Smooth muscle cell (in vitro differentiated cells): Measurements from ENCODE around the gene MAP3K12. TPM values are rescaled to one million over a fixed set of nuclear protein-coding genes. Genes with fewer than 3 reads are reported as not detected.

ENCODE experiments used
- DNase-seq: peaks from one replicate; lab custom pipeline; 2025; ENCODE audit not compliant: unreplicated experiment; lab: John Stamatoyannopoulos, UW
- H2AFZ ChIP-seq: fragments of 200-600 bp; sonication (generic); 2 replicates; pipeline ENCODE4 v1.6.0; 2016; ENCODE audit warnings: antibody characterized with exemption, low read depth, mild to moderate bottlenecking
- H3F3A ChIP-seq: fragments of 200-600 bp; sonication (generic); 2 replicates; pipeline ENCODE4 v1.6.0; 2017; ENCODE audit warnings: antibody characterized with exemption, low read depth
- H3K27ac ChIP-seq: fragments of 200-600 bp; sonication (generic); 2 replicates; pipeline ENCODE4 v1.5.1; 2016; ENCODE audit warnings: low read depth, mild to moderate bottlenecking
- H3K27me3 ChIP-seq: fragments of 200-600 bp; sonication (generic); 2 replicates; pipeline ENCODE4 v1.6.1; 2016; ENCODE audit warnings: low read depth, mild to moderate bottlenecking
- H3K36me3 ChIP-seq: fragments of 200-600 bp; sonication (generic); 2 replicates; pipeline ENCODE4 v1.5.1; 2016; ENCODE audit warnings: low read depth
- H3K4me1 ChIP-seq: fragments of 200-600 bp; sonication (generic); 2 replicates; pipeline ENCODE4 v1.5.1; 2016; ENCODE audit warnings: low read depth
- H3K4me2 ChIP-seq: fragments of 200-600 bp; sonication (generic); 2 replicates; pipeline ENCODE4 v1.6.0; 2016; ENCODE audit warnings: mild to moderate bottlenecking
- H3K4me3 ChIP-seq: fragments of 200-600 bp; sonication (generic); 2 replicates; pipeline ENCODE4 v1.5.1; 2016; ENCODE audit warnings: mild to moderate bottlenecking
- H3K79me2 ChIP-seq: fragments of 200-600 bp; sonication (generic); 2 replicates; pipeline ENCODE4 v1.6.0; 2016; ENCODE audit warnings: low read depth, mild to moderate bottlenecking
- H3K9ac ChIP-seq: fragments of 200-600 bp; sonication (generic); 2 replicates; pipeline ENCODE4 v1.6.0; 2016; ENCODE audit warnings: low read depth
- H3K9me3 ChIP-seq: fragments of 200-600 bp; sonication (generic); replicated peaks from 2 replicates; pipeline ENCODE4 v1.5.1; 2016; ENCODE audit warnings: low read depth
- H4K20me1 ChIP-seq: fragments of 200-600 bp; sonication (generic); 2 replicates; pipeline ENCODE4 v1.6.0; 2016; ENCODE audit warnings: low read depth
- WGBS: methylation state at CpG from one replicate; pipeline ENCODE4 v1.1.7; 2016; ENCODE audit warnings: low lambda C conversion rate; 5-methylcytosine and 5-hydroxymethylcytosine counted together
- polyA plus RNA-seq: library from polyadenylated mRNA; unstranded; fragments of >200 nt; fragmentation: Nextera tagmentation; extraction: Ambion mirVana; gene quantifications from 2 replicates; pipeline ENCODE4 v1.2.1, GENCODE V29; 2016
- total RNA-seq: library from RNA; depleted of rRNA; stranded (reverse); fragments of >200 nt; gene quantifications from 2 replicates; pipeline ENCODE4 v1.2.3, GENCODE V29; 2014
- TF ChIP-seq, protein P1 (sequence below): fragments of 200-600 bp; sonication (generic); IDR thresholded peaks from 2 replicates; pipeline ENCODE4 v1.5.1; 2017; ENCODE audit warnings: borderline replicate concordance, mild to moderate bottlenecking, antibody characterized with exemption; ENCODE audit not compliant: insufficient read depth, poor library complexity, severe bottlenecking

The MAP3K12 gene
- total and polyA plus RNA-seq, 2 experiments from 2014 or later: 15.1 to 34.6 TPM

DNA sequence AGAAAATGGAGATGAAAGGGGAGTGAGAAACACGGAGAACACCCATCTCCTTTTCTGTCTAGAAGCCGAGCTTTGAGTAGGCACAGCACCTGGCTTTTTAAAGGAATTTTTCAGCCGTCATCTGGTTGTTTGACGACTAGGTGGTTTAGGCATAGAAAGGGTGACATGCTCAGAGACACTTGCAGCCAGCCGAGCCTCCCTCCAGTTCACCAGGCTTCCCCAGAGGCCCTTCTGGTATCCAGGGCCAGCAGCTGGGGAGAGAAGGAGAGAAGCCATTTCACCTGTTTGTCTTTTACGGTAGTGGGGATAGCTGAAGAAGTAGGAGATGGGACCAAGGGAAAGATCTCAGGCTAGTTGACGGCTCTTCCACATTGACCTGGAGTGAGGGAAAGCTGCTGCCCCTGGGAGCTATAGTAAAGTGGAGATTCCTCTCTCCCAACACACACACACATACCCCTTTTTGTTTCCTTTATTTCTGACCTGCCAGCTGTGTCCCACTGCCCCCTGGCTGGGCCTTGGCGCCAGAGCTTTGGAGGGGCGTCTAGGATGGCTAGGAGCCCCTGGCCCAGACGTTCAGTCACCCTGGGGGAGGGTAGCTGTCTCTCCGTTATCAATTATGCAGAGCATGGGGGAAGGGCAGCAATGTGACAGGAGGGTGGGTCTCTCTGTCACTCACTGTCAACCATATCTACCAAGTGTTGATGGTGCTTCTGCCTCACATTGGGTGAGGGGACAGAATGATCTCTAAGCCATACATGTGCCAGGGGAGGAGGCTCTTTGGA is 5.5 kb downstream of the MAP3K12 start:
- Histone ChIP-seq H3K9me3 (no peaks in the 10 kb centered on the region), H3K4me2 (peak overlapping the region; percentile 91), H3K79me2 (peaks cover 26% of the 10 kb centered on the region), H3K27me3 (no peaks in the 10 kb centered on the region), H3K4me1 (peaks cover 33% of the 10 kb centered on the region), H2AFZ (no peak overlapping the region), H3K27ac (peak overlapping the region; percentile 87), H3K36me3 (no peaks in the 10 kb centered on the region), H3K4me3 (peak overlapping the region; percentile 53), H4K20me1 (peaks cover 9% of the 10 kb centered on the region), H3K9ac (peak overlapping the region; percentile 63), H3F3A (peaks cover 12% of the 10 kb centered on the region)
- TF ChIP-seq, protein P1, sequence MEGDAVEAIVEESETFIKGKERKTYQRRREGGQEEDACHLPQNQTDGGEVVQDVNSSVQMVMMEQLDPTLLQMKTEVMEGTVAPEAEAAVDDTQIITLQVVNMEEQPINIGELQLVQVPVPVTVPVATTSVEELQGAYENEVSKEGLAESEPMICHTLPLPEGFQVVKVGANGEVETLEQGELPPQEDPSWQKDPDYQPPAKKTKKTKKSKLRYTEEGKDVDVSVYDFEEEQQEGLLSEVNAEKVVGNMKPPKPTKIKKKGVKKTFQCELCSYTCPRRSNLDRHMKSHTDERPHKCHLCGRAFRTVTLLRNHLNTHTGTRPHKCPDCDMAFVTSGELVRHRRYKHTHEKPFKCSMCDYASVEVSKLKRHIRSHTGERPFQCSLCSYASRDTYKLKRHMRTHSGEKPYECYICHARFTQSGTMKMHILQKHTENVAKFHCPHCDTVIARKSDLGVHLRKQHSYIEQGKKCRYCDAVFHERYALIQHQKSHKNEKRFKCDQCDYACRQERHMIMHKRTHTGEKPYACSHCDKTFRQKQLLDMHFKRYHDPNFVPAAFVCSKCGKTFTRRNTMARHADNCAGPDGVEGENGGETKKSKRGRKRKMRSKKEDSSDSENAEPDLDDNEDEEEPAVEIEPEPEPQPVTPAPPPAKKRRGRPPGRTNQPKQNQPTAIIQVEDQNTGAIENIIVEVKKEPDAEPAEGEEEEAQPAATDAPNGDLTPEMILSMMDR: no peak
- DNase-seq: no peak
- 20% methylated on average over 11 of the region's 11 CpGs for WGBS

DNA sequence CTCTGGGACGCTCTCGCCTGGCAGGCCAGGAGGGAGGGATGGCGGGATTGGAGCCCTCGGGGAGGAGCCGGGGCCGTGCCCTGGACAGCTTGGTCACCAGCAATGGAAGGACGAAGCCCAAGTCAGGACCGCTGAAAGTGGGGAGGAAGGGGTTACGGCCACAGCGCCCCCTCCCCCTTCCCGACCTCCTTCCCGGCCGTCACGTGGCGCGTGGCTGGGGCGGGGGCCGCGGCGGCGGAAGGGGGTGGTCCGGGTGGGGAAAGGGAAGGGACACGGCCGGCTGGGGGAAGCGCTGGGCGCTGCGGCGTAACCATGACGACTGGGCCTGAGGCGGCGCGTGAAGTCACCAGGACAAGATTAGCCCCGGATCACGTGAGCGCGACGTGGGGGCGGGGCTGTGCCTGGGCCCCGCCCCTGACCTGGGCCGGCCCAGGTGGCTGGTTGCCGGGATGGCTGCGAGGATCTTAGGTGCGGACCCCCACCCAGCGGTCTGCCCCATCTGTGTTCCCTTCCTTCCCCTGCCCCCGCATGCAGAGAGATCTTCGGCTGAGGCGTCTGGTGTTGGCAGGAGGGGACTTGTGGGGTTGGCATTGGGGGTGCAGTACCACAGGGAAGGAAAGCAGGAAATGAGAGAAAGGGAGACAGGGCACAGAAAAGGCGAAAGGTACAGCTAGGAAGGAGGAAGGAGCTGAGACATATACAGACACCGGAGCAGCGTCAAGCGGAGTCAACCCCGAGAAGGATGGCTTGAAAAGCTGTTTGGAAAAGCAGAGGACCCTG is 6.2 kb downstream of the MAP3K12 start:
- peaks cover 16% of the 10 kb centered on the region for H4K20me1 ChIP-seq
- H3K27me3 ChIP-seq: no peaks in the 10 kb centered on the region
- no peak overlapping the region for H2AFZ ChIP-seq
- no peaks in the 10 kb centered on the region for H3K36me3 ChIP-seq
- H3K9ac ChIP-seq: peak overlapping the region; percentile 77
- H3F3A ChIP-seq: peaks cover 12% of the 10 kb centered on the region
- H3K4me1 ChIP-seq: peaks cover 27% of the 10 kb centered on the region
- peak; percentile 90 for DNase-seq
- no peaks in the 10 kb centered on the region for H3K9me3 ChIP-seq
- peak overlapping the region; percentile 87 for H3K27ac ChIP-seq
- H3K4me2 ChIP-seq: peak overlapping the region; percentile 91
- TF ChIP-seq, protein P1: no peak
- peaks cover 20% of the 10 kb centered on the region for H3K79me2 ChIP-seq
- peak overlapping the region; percentile 53 for H3K4me3 ChIP-seq
- WGBS: under 1% methylated on average over 48 of the region's 52 CpGs

DNA sequence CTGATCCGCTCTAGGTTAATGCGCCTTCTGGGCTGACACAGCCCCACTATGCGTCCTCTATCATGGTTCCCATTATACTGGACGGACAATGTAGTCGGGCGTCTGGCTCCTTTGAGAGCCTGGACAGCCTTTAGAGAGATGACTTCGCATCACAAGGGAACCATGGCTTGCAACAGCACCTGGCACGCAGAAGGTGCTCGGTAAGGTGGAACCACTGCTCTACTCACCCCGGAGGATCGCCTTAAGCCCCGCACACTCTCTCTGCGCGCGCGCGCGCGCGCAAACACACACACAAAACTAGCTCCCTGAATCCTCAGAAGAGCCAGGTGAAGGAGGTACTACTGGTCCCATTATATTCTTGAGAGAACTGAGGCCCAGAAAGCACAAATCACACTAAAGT is 7.1 kb downstream of the MAP3K12 start:
- Histone ChIP-seq H3K9ac (peak overlapping the region; percentile 77), H3F3A (peaks cover 12% of the 10 kb centered on the region), H3K4me2 (peak overlapping the region; percentile 91), H3K36me3 (no peaks in the 10 kb centered on the region), H3K9me3 (no peaks in the 10 kb centered on the region), H3K79me2 (peaks cover 16% of the 10 kb centered on the region), H4K20me1 (peaks cover 24% of the 10 kb centered on the region), H3K4me1 (peaks cover 24% of the 10 kb centered on the region), H2AFZ (no peak overlapping the region), H3K27me3 (no peaks in the 10 kb centered on the region), H3K27ac (peak overlapping the region; percentile 87), H3K4me3 (peak overlapping the region; percentile 53)
- DNase-seq: no peak
- WGBS: 34% methylated on average over 20 of the region's 20 CpGs
- TF ChIP-seq, protein P1: no peak
